Astrocyte of the spinal cord (primary cell): ENCODE data around the gene XPO6.

Experiments used
- DNase-seq: peaks from one replicate; pipeline ENCODE4 v3.0.0; 2011; ENCODE audit warnings: low read depth, low spot score
- H3K4me3 ChIP-seq: 2 replicates; pipeline ENCODE4 v1.5.1; 2011; ENCODE audit warnings: low read depth, mild to moderate bottlenecking, low read length, moderate library complexity
- CTCF ChIP-seq: IDR thresholded peaks from 2 replicates; pipeline ENCODE4 v1.5.1; 2012; ENCODE audit warnings: low read depth, mild to moderate bottlenecking, low read length, inconsistent platforms
- in situ Hi-C: cut with HindIII; loops from 2 replicates; pipeline ENCODE4 v1.10.0; 2017; ENCODE audit warnings: low sequenced_read_pairs

Gene XPO6

DNA sequence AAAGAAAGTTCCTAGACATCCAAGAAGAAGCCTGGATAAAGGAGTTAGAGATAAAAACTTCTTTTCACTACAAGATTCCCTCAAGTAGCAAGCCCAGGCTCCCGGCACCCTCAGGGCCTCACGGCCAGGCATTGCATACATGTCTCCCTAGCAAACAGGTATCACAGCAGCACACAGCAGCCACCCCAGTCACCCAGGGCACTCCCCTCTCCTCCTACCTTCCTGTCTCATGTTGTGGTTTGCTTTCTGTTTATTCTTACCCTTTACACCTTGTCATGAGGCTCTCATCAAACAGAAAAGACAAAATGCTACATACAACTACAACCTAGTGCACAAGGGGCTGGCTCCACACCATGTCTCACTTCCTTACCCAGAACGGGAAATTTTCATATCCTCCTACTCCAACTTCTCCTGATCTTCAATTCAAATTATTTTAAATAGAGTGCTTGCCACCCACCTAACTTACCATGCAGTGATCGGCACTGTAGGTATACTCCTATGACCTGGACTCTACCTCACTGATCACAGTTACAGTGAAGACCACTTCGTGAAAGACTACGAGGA lies 42.7 kb downstream of the XPO6 start:
- in situ Hi-C loops, result no loop called here
- TF ChIP-seq CTCF, result no peak
- no peak for DNase-seq
- H3K4me3 ChIP-seq, result no peak overlapping the region

GRCh38 chr16:28167730-28168129 lies 44.0 kb downstream of the XPO6 start:
- no peak overlapping the region for H3K4me3 ChIP-seq
- no peak for TF ChIP-seq CTCF
- DNase-seq, result no peak
- in situ Hi-C loops, result no loop called here

DNA sequence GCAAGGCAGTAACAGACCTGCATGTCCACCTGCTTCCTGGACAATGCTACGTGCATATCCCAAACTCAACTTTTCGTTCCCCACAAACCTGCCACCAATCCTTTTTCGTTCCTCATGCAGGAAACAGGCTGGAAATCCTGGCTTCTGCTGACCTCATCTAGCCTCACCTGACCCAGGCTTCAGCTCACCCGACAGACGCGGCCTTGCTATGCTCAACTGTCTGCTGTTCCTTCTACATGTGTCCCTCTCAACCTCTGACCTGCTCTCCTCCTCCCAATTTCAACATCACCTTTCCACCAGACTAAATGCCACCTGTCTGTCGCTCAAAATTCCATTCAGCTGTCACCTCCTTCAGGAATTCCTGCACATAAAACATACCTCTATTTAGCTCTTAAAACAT lies 44.5 kb downstream of the XPO6 start:
- no peak for DNase-seq
- no peak overlapping the region for H3K4me3 ChIP-seq
- in situ Hi-C loops, result no loop called here
- no peak for TF ChIP-seq CTCF

DNA sequence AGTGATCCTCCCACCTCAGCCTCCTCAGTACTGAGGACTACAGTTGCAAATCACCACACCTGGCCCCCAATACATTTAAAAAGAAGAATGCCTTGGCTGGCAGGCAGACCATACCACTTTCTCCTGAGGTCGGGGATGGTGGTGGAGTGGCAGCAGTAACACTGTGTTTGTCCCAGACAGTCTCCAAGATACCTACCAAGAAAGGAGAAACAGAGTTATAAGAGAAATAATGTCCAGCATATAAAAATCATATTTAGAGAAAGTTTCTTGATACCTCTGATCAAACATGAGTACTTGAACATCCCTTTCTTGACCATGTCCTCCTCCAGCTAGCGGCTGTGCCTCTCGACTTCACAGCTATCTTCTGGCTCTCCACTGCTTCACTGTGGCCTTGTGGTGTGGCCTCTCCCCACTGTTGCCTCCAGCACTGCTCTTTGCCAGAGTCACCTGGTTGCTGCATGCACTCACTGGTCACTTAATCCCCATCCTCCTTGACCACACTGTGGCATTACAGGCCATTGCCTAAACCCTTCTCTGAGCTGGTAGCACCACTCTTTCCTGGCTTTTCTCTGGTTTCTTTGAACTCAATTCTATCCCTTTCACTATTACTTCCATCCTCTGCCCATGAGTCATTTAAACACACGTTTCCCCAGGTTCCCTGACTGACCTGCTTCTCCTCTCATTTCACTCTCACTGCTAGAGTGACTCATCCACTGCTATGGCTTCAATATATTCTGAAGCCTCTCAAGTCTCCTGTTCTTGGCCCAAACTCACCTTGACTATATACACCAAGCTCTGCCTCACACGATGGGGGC lies 45.2 kb downstream of the XPO6 start:
- in situ Hi-C loops, result no loop called here
- TF ChIP-seq CTCF, result no peak
- DNase-seq, result peak; percentile 66
- H3K4me3 ChIP-seq, result no peak overlapping the region

- H3K4me3 ChIP-seq, result no peak overlapping the region
- no peak for DNase-seq
- in situ Hi-C loops, result no loop called here
- TF ChIP-seq CTCF, result no peak
These were observed 46.2 kb downstream of the XPO6 start for GRCh38 chr16:28165598-28165997.

GRCh38 chr16:28164140-28164539 lies 47.6 kb downstream of the XPO6 start:
- in situ Hi-C loops, result no loop called here
- peak; percentile 86 for DNase-seq
- no peak for TF ChIP-seq CTCF
- H3K4me3 ChIP-seq, result no peak overlapping the region
